Measurements from ENCODE around the gene MAGEB17.
"Not testable (repeated sequence)": the region's sequence is repeated elsewhere in the genome, so short reads cannot be mapped to it uniquely, and the experiment has no call there.

MAGEB17 gene

GRCh38 chrX:16137416-16138107, 29.7 kb upstream of the MAGEB17 start:
- Histone ChIP-seq H3K9ac (ENCODE audit: low read depth in 1 of 2, low read length in 2 of 2) (no peak overlapping the region), H3K27ac (ENCODE audit: low read depth in 2 of 2, low read length in 2 of 2) (no peak overlapping the region), H3K27me3 (ENCODE audit: control insufficient read depth in 2 of 2, insufficient read depth in 2 of 2, low read length in 2 of 2) (peaks cover 3 to 5% of the 10 kb centered on the region in 2 donors), H3K4me3 (ENCODE audit: low read length in 2 of 2) (no peak overlapping the region), H3K36me3 (ENCODE audit: control insufficient read depth in 2 of 2, insufficient read depth in 2 of 2, low read length in 2 of 2) (no peaks in the 10 kb centered on the region), H3K9me3 (ENCODE audit: control insufficient read depth in 2 of 2, low read length in 2 of 2) (no peaks in the 10 kb centered on the region), H3K4me1 (ENCODE audit: control insufficient read depth in 2 of 2, insufficient read depth in 2 of 2, low read length in 2 of 2) (no peaks in the 10 kb centered on the region)

- H3K27ac ChIP-seq (ENCODE audit: low read depth in 2 of 2, low read length in 2 of 2) = no peak overlapping the region
- H3K27me3 ChIP-seq (ENCODE audit: control insufficient read depth in 2 of 2, insufficient read depth in 2 of 2, low read length in 2 of 2) = peaks cover 3 to 5% of the 10 kb centered on the region in 2 donors
- no peak overlapping the region for H3K9ac ChIP-seq (ENCODE audit: low read depth in 1 of 2, low read length in 2 of 2)
- H3K4me3 ChIP-seq (ENCODE audit: low read length in 2 of 2) = no peak overlapping the region
- no peaks in the 10 kb centered on the region for H3K4me1 ChIP-seq (ENCODE audit: control insufficient read depth in 2 of 2, insufficient read depth in 2 of 2, low read length in 2 of 2)
- no peaks in the 10 kb centered on the region for H3K36me3 ChIP-seq (ENCODE audit: control insufficient read depth in 2 of 2, insufficient read depth in 2 of 2, low read length in 2 of 2)
- no peaks in the 10 kb centered on the region for H3K9me3 ChIP-seq (ENCODE audit: control insufficient read depth in 2 of 2, low read length in 2 of 2)
These were observed 29.2 kb upstream of the MAGEB17 start for GRCh38 chrX:16138108-16138427.

GRCh38 chrX:16140448-16140847, 26.8 kb upstream of the MAGEB17 start:
- Histone ChIP-seq H3K4me1 (ENCODE audit: control insufficient read depth in 2 of 2, insufficient read depth in 2 of 2, low read length in 2 of 2) (no peaks in the 10 kb centered on the region), H3K4me3 (ENCODE audit: low read length in 2 of 2) (no peak overlapping the region), H3K9me3 (ENCODE audit: control insufficient read depth in 2 of 2, low read length in 2 of 2) (no peaks in the 10 kb centered on the region), H3K9ac (ENCODE audit: low read depth in 1 of 2, low read length in 2 of 2) (no peak overlapping the region), H3K27me3 (ENCODE audit: control insufficient read depth in 2 of 2, insufficient read depth in 2 of 2, low read length in 2 of 2) (peaks cover 3 to 8% of the 10 kb centered on the region in 2 donors), H3K27ac (ENCODE audit: low read depth in 2 of 2, low read length in 2 of 2) (no peak overlapping the region), H3K36me3 (ENCODE audit: control insufficient read depth in 2 of 2, insufficient read depth in 2 of 2, low read length in 2 of 2) (no peaks in the 10 kb centered on the region)

GRCh38 chrX:16140983-16141382, 26.3 kb upstream of the MAGEB17 start:
- no peak overlapping the region for H3K4me3 ChIP-seq (ENCODE audit: low read length in 2 of 2)
- H3K36me3 ChIP-seq (ENCODE audit: control insufficient read depth in 2 of 2, insufficient read depth in 2 of 2, low read length in 2 of 2) = no peaks in the 10 kb centered on the region
- H3K9me3 ChIP-seq (ENCODE audit: control insufficient read depth in 2 of 2, low read length in 2 of 2) = no peaks in the 10 kb centered on the region
- no peak overlapping the region for H3K9ac ChIP-seq (ENCODE audit: low read depth in 1 of 2, low read length in 2 of 2)
- no peak overlapping the region for H3K27ac ChIP-seq (ENCODE audit: low read depth in 2 of 2, low read length in 2 of 2)
- H3K4me1 ChIP-seq (ENCODE audit: control insufficient read depth in 2 of 2, insufficient read depth in 2 of 2, low read length in 2 of 2) = no peaks in the 10 kb centered on the region
- peaks cover 3 to 8% of the 10 kb centered on the region in 2 donors for H3K27me3 ChIP-seq (ENCODE audit: control insufficient read depth in 2 of 2, insufficient read depth in 2 of 2, low read length in 2 of 2)

- Histone ChIP-seq H3K36me3 (ENCODE audit: control insufficient read depth in 2 of 2, insufficient read depth in 2 of 2, low read length in 2 of 2) (no peaks in the 10 kb centered on the region), H3K27ac (ENCODE audit: low read depth in 2 of 2, low read length in 2 of 2) (no peak overlapping the region), H3K27me3 (ENCODE audit: control insufficient read depth in 2 of 2, insufficient read depth in 2 of 2, low read length in 2 of 2) (peaks cover under 1 to 8% of the 10 kb centered on the region in 2 donors), H3K9me3 (ENCODE audit: control insufficient read depth in 2 of 2, low read length in 2 of 2) (no peaks in the 10 kb centered on the region), H3K4me1 (ENCODE audit: control insufficient read depth in 2 of 2, insufficient read depth in 2 of 2, low read length in 2 of 2) (no peaks in the 10 kb centered on the region), H3K4me3 (ENCODE audit: low read length in 2 of 2) (no peak overlapping the region), H3K9ac (ENCODE audit: low read depth in 1 of 2, low read length in 2 of 2) (no peak overlapping the region)
These were observed 25.6 kb upstream of the MAGEB17 start for GRCh38 chrX:16141422-16142245.

GRCh38 chrX:16142246-16142558, 25.1 kb upstream of the MAGEB17 start:
- no peak overlapping the region for H3K9ac ChIP-seq (ENCODE audit: low read depth in 1 of 2, low read length in 2 of 2)
- no peak overlapping the region for H3K27ac ChIP-seq (ENCODE audit: low read depth in 2 of 2, low read length in 2 of 2)
- H3K4me3 ChIP-seq (ENCODE audit: low read length in 2 of 2) = no peak overlapping the region
- no peaks in the 10 kb centered on the region for H3K9me3 ChIP-seq (ENCODE audit: control insufficient read depth in 2 of 2, low read length in 2 of 2)
- peaks cover 0 to 8% of the 10 kb centered on the region in 2 donors for H3K27me3 ChIP-seq (ENCODE audit: control insufficient read depth in 2 of 2, insufficient read depth in 2 of 2, low read length in 2 of 2)
- H3K36me3 ChIP-seq (ENCODE audit: control insufficient read depth in 2 of 2, insufficient read depth in 2 of 2, low read length in 2 of 2) = no peaks in the 10 kb centered on the region
- H3K4me1 ChIP-seq (ENCODE audit: control insufficient read depth in 2 of 2, insufficient read depth in 2 of 2, low read length in 2 of 2) = no peaks in the 10 kb centered on the region

- no peak overlapping the region for H3K9ac ChIP-seq (ENCODE audit: low read depth in 1 of 2, low read length in 2 of 2)
- no peaks in the 10 kb centered on the region for H3K36me3 ChIP-seq (ENCODE audit: control insufficient read depth in 2 of 2, insufficient read depth in 2 of 2, low read length in 2 of 2)
- no peak overlapping the region for H3K27ac ChIP-seq (ENCODE audit: low read depth in 2 of 2, low read length in 2 of 2)
- peaks cover 0 to 12% of the 10 kb centered on the region in 2 donors for H3K27me3 ChIP-seq (ENCODE audit: control insufficient read depth in 2 of 2, insufficient read depth in 2 of 2, low read length in 2 of 2)
- no peak overlapping the region for H3K4me3 ChIP-seq (ENCODE audit: low read length in 2 of 2)
- no peaks in the 10 kb centered on the region for H3K9me3 ChIP-seq (ENCODE audit: control insufficient read depth in 2 of 2, low read length in 2 of 2)
- no peaks in the 10 kb centered on the region for H3K4me1 ChIP-seq (ENCODE audit: control insufficient read depth in 2 of 2, insufficient read depth in 2 of 2, low read length in 2 of 2)
These were observed 23.3 kb upstream of the MAGEB17 start for GRCh38 chrX:16143968-16144367.

GRCh38 chrX:16144420-16144819, 22.9 kb upstream of the MAGEB17 start:
- Histone ChIP-seq H3K27ac (ENCODE audit: low read depth in 2 of 2, low read length in 2 of 2) (no peak overlapping the region), H3K4me1 (ENCODE audit: control insufficient read depth in 2 of 2, insufficient read depth in 2 of 2, low read length in 2 of 2) (no peaks in the 10 kb centered on the region), H3K9me3 (ENCODE audit: control insufficient read depth in 2 of 2, low read length in 2 of 2) (no peaks in the 10 kb centered on the region), H3K27me3 (ENCODE audit: control insufficient read depth in 2 of 2, insufficient read depth in 2 of 2, low read length in 2 of 2) (peaks cover 0 to 13% of the 10 kb centered on the region in 2 donors), H3K4me3 (ENCODE audit: low read length in 2 of 2) (no peak overlapping the region), H3K9ac (ENCODE audit: low read depth in 1 of 2, low read length in 2 of 2) (no peak overlapping the region), H3K36me3 (ENCODE audit: control insufficient read depth in 2 of 2, insufficient read depth in 2 of 2, low read length in 2 of 2) (no peaks in the 10 kb centered on the region)

GRCh38 chrX:16145093-16145492, 22.2 kb upstream of the MAGEB17 start:
- H3K9ac ChIP-seq (ENCODE audit: low read depth in 1 of 2, low read length in 2 of 2) = not testable (repeated sequence)

GRCh38 chrX:16145656-16146055, 21.6 kb upstream of the MAGEB17 start:
- Histone ChIP-seq H3K9ac (ENCODE audit: low read depth in 1 of 2, low read length in 2 of 2) (no peak overlapping the region), H3K36me3 (ENCODE audit: control insufficient read depth in 2 of 2, insufficient read depth in 2 of 2, low read length in 2 of 2) (no peaks in the 10 kb centered on the region), H3K27ac (ENCODE audit: low read depth in 2 of 2, low read length in 2 of 2) (no peak overlapping the region), H3K4me1 (ENCODE audit: control insufficient read depth in 2 of 2, insufficient read depth in 2 of 2, low read length in 2 of 2) (no peaks in the 10 kb centered on the region), H3K4me3 (ENCODE audit: low read length in 2 of 2) (no peak overlapping the region), H3K9me3 (ENCODE audit: control insufficient read depth in 2 of 2, low read length in 2 of 2) (no peaks in the 10 kb centered on the region), H3K27me3 (ENCODE audit: control insufficient read depth in 2 of 2, insufficient read depth in 2 of 2, low read length in 2 of 2) (peaks cover 0 to 9% of the 10 kb centered on the region in 2 donors)

More at GRCh38 chrX:16145093-16145492, 22.2 kb upstream of the MAGEB17 start:
- not testable (repeated sequence) for H3K4me1 ChIP-seq (ENCODE audit: control insufficient read depth in 2 of 2, insufficient read depth in 2 of 2, low read length in 2 of 2); H3K27ac ChIP-seq (ENCODE audit: low read depth in 2 of 2, low read length in 2 of 2); H3K9me3 ChIP-seq (ENCODE audit: control insufficient read depth in 2 of 2, low read length in 2 of 2); H3K36me3 ChIP-seq (ENCODE audit: control insufficient read depth in 2 of 2, insufficient read depth in 2 of 2, low read length in 2 of 2); H3K4me3 ChIP-seq (ENCODE audit: low read length in 2 of 2)
- H3K27me3 ChIP-seq (ENCODE audit: control insufficient read depth in 2 of 2, insufficient read depth in 2 of 2, low read length in 2 of 2) = peaks cover 0 to 13% of the 10 kb centered on the region in 2 donors

Data from mucosa of rectum (tissue), 2 donors.